ENCODE results near the gene PCDHGC5.

- TF ChIP-seq, protein P1, sequence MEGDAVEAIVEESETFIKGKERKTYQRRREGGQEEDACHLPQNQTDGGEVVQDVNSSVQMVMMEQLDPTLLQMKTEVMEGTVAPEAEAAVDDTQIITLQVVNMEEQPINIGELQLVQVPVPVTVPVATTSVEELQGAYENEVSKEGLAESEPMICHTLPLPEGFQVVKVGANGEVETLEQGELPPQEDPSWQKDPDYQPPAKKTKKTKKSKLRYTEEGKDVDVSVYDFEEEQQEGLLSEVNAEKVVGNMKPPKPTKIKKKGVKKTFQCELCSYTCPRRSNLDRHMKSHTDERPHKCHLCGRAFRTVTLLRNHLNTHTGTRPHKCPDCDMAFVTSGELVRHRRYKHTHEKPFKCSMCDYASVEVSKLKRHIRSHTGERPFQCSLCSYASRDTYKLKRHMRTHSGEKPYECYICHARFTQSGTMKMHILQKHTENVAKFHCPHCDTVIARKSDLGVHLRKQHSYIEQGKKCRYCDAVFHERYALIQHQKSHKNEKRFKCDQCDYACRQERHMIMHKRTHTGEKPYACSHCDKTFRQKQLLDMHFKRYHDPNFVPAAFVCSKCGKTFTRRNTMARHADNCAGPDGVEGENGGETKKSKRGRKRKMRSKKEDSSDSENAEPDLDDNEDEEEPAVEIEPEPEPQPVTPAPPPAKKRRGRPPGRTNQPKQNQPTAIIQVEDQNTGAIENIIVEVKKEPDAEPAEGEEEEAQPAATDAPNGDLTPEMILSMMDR (IDR thresholded peaks at IDR 0.05; ENCODE audit: low read length) = no peak
- TF ChIP-seq EZH2 (optimal IDR thresholded peaks at IDR 0.05; ENCODE audit: low read depth, low read length) (no peak), EZH2phosphoT487 (IDR thresholded peaks at IDR 0.05; ENCODE audit: low read length) (no peak)
These were observed 2.8 kb upstream of the PCDHGC5 start for GRCh38 chr5:141486091-141486490.

Measured in MM.1S (cell line).